GM12878 (cell line): ENCODE measurements around the gene KPNA4. TPM values are rescaled to one million over a fixed set of nuclear protein-coding genes. Genes with fewer than 3 reads are reported as not detected.

Source experiments
- CBX3 ChIP-seq: fragments of 200-600 bp; sonication (generic); IDR thresholded peaks from 2 replicates; pipeline ENCODE4 v1.6.1; 2016; ENCODE audit warnings: low read depth, borderline replicate concordance
- FOXM1 ChIP-seq: IDR thresholded peaks from 2 replicates; pipeline ENCODE4 v1.6.1; 2012; ENCODE audit warnings: low read depth, mild to moderate bottlenecking, inconsistent platforms, low read length, moderate library complexity
- MTA2 ChIP-seq: fragments of 450-650 bp; IDR thresholded peaks from 2 replicates; pipeline ENCODE4 v1.6.1; 2016; ENCODE audit warnings: low read depth, mild to moderate bottlenecking, moderate library complexity
- MXI1 ChIP-seq: fragments of 150-350 bp; IDR thresholded peaks from 2 replicates; pipeline ENCODE4 v1.6.1; 2011; ENCODE audit warnings: low read depth, mild to moderate bottlenecking, inconsistent platforms, low read length, improper control_type of control experiment
- MYB ChIP-seq: fragments of 150-350 bp; IDR thresholded peaks from 2 replicates; pipeline ENCODE4 v1.6.1; 2014; ENCODE audit warnings: mild to moderate bottlenecking, low read depth, low read length, borderline replicate concordance
- PML ChIP-seq: IDR thresholded peaks from 2 replicates; pipeline ENCODE4 v1.6.1; 2012; ENCODE audit warnings: low read length, inconsistent platforms
- RUNX3 ChIP-seq: IDR thresholded peaks from 2 replicates; pipeline ENCODE4 v1.6.1; 2012; ENCODE audit warnings: low read length, inconsistent platforms
- SP1 ChIP-seq: IDR thresholded peaks from one replicate; pipeline ENCODE4 v1.6.1; 2011; ENCODE audit warnings: low read depth, low read length
- SREBF2 ChIP-seq: IDR thresholded peaks from 2 replicates; pipeline ENCODE4 v1.6.1; 2012; ENCODE audit warnings: mild to moderate bottlenecking, low read length
- SUZ12 ChIP-seq: fragments of 200-600 bp; sonication (generic); IDR thresholded peaks from one replicate; pipeline ENCODE4 v1.6.1; 2018; ENCODE audit warnings: antibody characterized with exemption, mild to moderate bottlenecking; ENCODE audit not compliant: unreplicated experiment
- TBL1XR1 ChIP-seq: IDR thresholded peaks from 2 replicates; pipeline ENCODE4 v1.6.1; 2012; ENCODE audit warnings: low read depth, low read length, improper control_type of control experiment
- ZNF622 ChIP-seq: fragments of 450-650 bp; IDR thresholded peaks from 2 replicates; pipeline ENCODE4 v1.6.1; 2017; ENCODE audit warnings: mild to moderate bottlenecking, inconsistent platforms
- ZZZ3 ChIP-seq: IDR thresholded peaks from 2 replicates; pipeline ENCODE4 v1.6.1; 2011; ENCODE audit warnings: low read depth; ENCODE audit not compliant: control insufficient read depth, insufficient read length
- polyA plus RNA-seq, 11 experiments: library from polyadenylated mRNA; depleted of rRNA in 4 of 11; unstranded in 6 of 11; stranded (reverse) in 5 of 11; fragments of >200 nt; fragmentation: Nextera tagmentation in 4 of 11; fragmentation: Illumina TruSeq in 1 of 11; extraction: Ambion mirVana in 4 of 11; extraction: Trizol in 1 of 11; gene quantifications; 1 replicate in 1 of 11; 2 replicates in 10 of 11; pipeline versions ENCODE4 v1.2.1 to v1.2.3, GENCODE V29; 2011 to 2016; ENCODE audit warnings: inconsistent platforms in 2 of 11, missing spikeins in 2 of 11, low read depth in 1 of 11
- total RNA-seq, 4 experiments: library from RNA; depleted of rRNA in 3 of 4; stranded (reverse); fragments of >200 nt in 3 of 4; fragmentation: Illumina TruSeq in 1 of 4; extraction: Trizol in 1 of 4; gene quantifications; 2 replicates each; pipeline versions ENCODE4 v1.2.1 to v1.2.3, GENCODE V29; 2013 to 2021
- TF ChIP-seq, protein P1 (sequence below): IDR thresholded peaks from 2 replicates; pipeline ENCODE4 v1.6.1; 2012; ENCODE audit warnings: low read length, inconsistent platforms
- TF ChIP-seq, protein P2 (sequence below): IDR thresholded peaks from 2 replicates; pipeline ENCODE4 v1.6.1; 2011; ENCODE audit warnings: mild to moderate bottlenecking, low read depth, low read length, moderate library complexity; ENCODE audit not compliant: insufficient replicate concordance
- TF ChIP-seq, protein P3 (sequence below): IDR thresholded peaks from 2 replicates; pipeline ENCODE4 v1.6.1; 2012; ENCODE audit warnings: low read depth, low read length, improper control_type of control experiment

The KPNA4 gene
- total and polyA plus RNA-seq, 10 of the 15 experiments (the other 5 are each of a cell fraction or from before 2014, with no cell fraction given) = 9.9 to 40.6 (median 18.1) TPM

DNA sequence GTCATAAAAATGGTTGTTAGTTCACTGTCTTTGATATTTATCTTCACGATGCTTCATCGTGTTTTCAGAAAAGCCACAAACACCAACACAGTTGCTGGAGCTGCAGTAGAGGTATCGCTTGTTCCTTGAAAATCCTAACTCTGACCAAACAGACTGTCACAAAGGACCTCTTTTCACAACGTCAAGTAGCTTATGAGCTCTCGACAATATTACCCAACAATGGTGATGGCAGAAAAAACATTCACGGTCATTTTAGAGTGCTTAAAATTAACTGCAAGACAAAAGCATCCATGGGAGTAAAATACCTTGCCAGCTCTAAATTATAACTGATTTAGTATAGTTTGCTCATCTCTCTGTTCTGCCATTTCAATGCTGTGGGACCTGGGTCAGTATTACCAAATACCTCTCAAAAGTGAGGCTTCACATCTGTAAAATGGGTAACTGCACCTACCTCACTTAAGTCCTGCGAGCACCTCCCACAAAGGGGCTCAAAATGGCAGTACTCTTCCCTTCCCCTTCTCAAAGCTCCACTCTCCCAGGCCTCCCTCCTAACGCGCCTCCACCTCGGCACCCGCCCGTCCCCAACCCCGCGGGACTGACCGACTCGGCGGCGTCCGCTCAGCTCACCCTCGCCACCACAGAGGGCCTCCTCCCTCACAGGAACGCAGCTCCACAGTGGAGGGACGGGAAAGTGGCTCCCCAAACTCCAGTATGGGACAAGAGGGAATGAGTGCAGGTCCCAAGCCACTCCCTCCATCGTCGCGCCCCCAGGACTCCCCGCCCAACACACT, 116.3 kb downstream of the KPNA4 start (continued):
- TF ChIP-seq PML = peak; percentile 9; the same call in 1 of the 2 replicates
- TF ChIP-seq, protein P1, sequence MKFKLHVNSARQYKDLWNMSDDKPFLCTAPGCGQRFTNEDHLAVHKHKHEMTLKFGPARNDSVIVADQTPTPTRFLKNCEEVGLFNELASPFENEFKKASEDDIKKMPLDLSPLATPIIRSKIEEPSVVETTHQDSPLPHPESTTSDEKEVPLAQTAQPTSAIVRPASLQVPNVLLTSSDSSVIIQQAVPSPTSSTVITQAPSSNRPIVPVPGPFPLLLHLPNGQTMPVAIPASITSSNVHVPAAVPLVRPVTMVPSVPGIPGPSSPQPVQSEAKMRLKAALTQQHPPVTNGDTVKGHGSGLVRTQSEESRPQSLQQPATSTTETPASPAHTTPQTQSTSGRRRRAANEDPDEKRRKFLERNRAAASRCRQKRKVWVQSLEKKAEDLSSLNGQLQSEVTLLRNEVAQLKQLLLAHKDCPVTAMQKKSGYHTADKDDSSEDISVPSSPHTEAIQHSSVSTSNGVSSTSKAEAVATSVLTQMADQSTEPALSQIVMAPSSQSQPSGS = no peak
- TF ChIP-seq MTA2 = peak; percentile 28; the same call in 1 of the 2 replicates
- TF ChIP-seq SUZ12 = no peak
- TF ChIP-seq RUNX3 = no peak; the same call in 1 of the 2 replicates
- no peak for TF ChIP-seq SREBF2
- TF ChIP-seq FOXM1 = no peak
- TF ChIP-seq ZNF622 = no peak
- no peak for TF ChIP-seq ZZZ3
- TF ChIP-seq MYB = no peak
- no peak for TF ChIP-seq MXI1
- no peak for TF ChIP-seq CBX3
- TF ChIP-seq, protein P2, sequence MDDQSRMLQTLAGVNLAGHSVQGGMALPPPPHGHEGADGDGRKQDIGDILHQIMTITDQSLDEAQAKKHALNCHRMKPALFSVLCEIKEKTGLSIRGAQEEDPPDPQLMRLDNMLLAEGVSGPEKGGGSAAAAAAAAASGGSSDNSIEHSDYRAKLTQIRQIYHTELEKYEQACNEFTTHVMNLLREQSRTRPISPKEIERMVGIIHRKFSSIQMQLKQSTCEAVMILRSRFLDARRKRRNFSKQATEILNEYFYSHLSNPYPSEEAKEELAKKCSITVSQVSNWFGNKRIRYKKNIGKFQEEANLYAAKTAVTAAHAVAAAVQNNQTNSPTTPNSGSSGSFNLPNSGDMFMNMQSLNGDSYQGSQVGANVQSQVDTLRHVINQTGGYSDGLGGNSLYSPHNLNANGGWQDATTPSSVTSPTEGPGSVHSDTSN = no peak
- no peak for TF ChIP-seq SP1
- TF ChIP-seq, protein P3, sequence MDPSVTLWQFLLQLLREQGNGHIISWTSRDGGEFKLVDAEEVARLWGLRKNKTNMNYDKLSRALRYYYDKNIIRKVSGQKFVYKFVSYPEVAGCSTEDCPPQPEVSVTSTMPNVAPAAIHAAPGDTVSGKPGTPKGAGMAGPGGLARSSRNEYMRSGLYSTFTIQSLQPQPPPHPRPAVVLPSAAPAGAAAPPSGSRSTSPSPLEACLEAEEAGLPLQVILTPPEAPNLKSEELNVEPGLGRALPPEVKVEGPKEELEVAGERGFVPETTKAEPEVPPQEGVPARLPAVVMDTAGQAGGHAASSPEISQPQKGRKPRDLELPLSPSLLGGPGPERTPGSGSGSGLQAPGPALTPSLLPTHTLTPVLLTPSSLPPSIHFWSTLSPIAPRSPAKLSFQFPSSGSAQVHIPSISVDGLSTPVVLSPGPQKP = no peak
- TF ChIP-seq TBL1XR1 = 0 out of 2 replicates have a peak, but pooled peaks have one; percentile 7
